Stimulated activated effector memory CD8-positive, alpha-beta T cell treated with anti-CD3 and anti-CD28 coated beads, Interleukin-12 subunit alpha, Interleukin-12 subunit beta, amount 100 ng/mL, for 72 hours (primary cell): ENCODE data around the gene ELL.

Experiments
- ATAC-seq: fragments of 150-1000 bp; cut with Tn5 transposase; 2 replicates; pipeline ENCODE4 v1.10.0; 2021
- DNase-seq, 2 donors: peaks; one replicate each; pipeline ENCODE4 v3.0.0; 2021 to 2022; ENCODE audit warnings: low spot score in 2 of 2
- H3K27ac Mint-ChIP-seq: one replicate; pipeline ENCODE4 v1.8.0; 2022; ENCODE audit warnings: mild to moderate bottlenecking, mixed read lengths
- H3K36me3 Mint-ChIP-seq: one replicate; pipeline ENCODE4 v1.8.0; 2022; ENCODE audit warnings: mild to moderate bottlenecking, mixed read lengths
- H3K4me1 Mint-ChIP-seq: one replicate; pipeline ENCODE4 v1.8.0; 2022; ENCODE audit warnings: mixed read lengths
- H3K4me3 Mint-ChIP-seq: one replicate; pipeline ENCODE4 v1.8.0; 2022; ENCODE audit warnings: mild to moderate bottlenecking, mixed read lengths
- H3K9me3 Mint-ChIP-seq: one replicate; pipeline ENCODE4 v1.8.0; 2022; ENCODE audit warnings: mixed read lengths

ELL gene

DNA sequence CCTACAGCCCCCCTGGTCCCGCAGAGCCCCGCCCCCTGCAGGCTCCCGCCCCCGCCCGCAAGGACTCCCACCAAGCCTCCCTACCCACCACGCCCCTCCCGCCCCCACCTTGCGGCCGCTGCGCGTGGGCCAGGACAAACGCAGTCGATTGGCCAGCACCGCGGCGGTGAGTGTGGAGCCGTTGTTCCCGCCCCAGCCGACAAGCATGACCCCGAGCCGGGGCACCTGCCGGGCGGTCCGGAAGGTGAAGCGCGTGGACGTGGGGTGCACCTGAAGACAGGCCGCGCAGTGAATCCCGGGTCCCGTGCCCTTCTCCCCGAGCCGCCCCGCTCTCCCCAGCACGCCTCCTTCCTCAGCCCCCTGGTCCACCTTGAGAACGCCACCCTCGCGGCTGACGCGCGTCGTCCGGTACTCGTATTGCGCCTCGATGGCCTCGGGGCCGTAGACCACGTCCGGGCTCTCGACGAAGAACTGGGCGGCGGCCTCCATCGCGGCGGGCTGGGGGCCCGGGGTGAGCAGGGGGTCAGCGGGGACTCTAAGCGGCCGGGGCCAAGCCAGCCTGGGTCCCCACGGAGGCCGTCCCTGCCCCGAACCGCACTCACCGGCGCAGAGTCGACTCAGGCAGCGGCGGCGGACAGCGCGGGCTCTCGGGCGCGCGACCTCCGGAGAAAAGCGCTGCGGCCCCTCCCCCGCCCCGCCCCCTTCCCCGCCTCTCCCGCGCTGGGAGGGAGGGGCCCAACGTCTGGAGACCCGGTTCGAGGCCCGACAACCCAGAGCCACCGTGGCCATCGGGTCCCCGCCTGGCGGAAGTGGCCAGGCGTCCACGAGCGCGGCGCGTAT, 84.2 kb downstream of the ELL start, which contains the start of gene ISYNA1:
Gene ISYNA1 (minus strand): TSS at position 643 of the 840 bp plus-strand sequence. CDS start 154 bp downstream, at position 489.
- peaks cover 57% of the 10 kb centered on the region for H3K4me1 Mint-ChIP-seq
- peak; percentile 35 for ATAC-seq
- peak in 1 of 2 donors; percentile 76 for DNase-seq

GRCh38 chr19:18436671-18437490, 85.0 kb downstream of the ELL start:
- H3K36me3 Mint-ChIP-seq: peaks cover 76% of the 10 kb centered on the region
- peak; percentile 63 to 88 for DNase-seq

More for the DNA sequence above, 84.2 kb downstream of the ELL start, which contains the start of gene ISYNA1:
- peak within 1 kb of the TSS; percentile 56 for H3K27ac Mint-ChIP-seq
- H3K4me3 Mint-ChIP-seq: peak within 1 kb of the TSS; percentile 65
- H3K36me3 Mint-ChIP-seq: peaks cover 77% of the 10 kb centered on the region
- H3K9me3 Mint-ChIP-seq: peaks cover 4% of the 10 kb centered on the region

GRCh38 chr19:18435842-18436670, 85.8 kb downstream of the ELL start:
- Mint-ChIP-seq H3K27ac (peak overlapping the region; percentile 56), H3K4me3 (peak overlapping the region; percentile 65), H3K4me1 (peaks cover 45% of the 10 kb centered on the region), H3K36me3 (peaks cover 75% of the 10 kb centered on the region), H3K9me3 (no peaks in the 10 kb centered on the region)
- DNase-seq (no peak), ATAC-seq (no peak)

More at GRCh38 chr19:18436671-18437490, 85.0 kb downstream of the ELL start:
- H3K9me3 Mint-ChIP-seq: no peaks in the 10 kb centered on the region
- peak overlapping the region; percentile 56 for H3K27ac Mint-ChIP-seq
- H3K4me1 Mint-ChIP-seq: peaks cover 52% of the 10 kb centered on the region
- peak; percentile 73 for ATAC-seq
- peak overlapping the region; percentile 65 for H3K4me3 Mint-ChIP-seq

DNA sequence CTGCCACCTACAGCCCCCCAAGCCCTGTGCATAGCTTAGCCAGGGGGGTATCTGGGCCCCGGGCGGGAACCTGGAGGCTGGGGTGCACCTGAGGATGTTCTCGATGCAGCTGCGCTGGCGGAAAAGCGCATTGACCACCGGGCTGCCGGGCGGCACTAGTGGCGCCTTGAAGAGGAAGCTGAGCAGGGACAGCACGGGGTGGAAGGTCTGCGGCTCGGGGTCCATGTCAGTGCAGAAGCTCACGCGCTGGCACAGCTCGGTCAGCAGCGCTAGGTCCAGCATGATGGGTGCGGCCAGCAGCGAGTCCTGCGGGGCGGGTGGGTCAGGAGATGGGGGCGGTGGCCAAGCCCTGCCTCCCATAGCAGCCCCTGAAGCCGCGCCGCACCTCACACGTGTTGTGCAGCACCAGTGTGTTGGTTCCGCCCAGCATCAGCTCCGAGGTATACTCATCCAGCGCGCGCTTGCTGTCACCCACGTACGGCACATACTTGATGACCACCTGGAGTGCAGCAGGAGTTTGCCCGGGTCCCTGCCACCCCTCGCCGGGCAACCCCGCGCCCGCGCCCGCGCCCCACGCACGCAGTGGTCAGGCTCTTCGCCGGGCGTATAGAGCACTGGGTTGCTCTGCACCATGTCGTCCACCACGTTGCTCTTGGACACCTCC, 86.6 kb downstream of the ELL start:
- H3K4me3 Mint-ChIP-seq: no peak overlapping the region
- H3K27ac Mint-ChIP-seq: peak overlapping the region; percentile 78
- peaks cover 42% of the 10 kb centered on the region for H3K4me1 Mint-ChIP-seq
- H3K9me3 Mint-ChIP-seq: no peaks in the 10 kb centered on the region
- DNase-seq (no peak), ATAC-seq (no peak)
- H3K36me3 Mint-ChIP-seq: peaks cover 73% of the 10 kb centered on the region

DNA sequence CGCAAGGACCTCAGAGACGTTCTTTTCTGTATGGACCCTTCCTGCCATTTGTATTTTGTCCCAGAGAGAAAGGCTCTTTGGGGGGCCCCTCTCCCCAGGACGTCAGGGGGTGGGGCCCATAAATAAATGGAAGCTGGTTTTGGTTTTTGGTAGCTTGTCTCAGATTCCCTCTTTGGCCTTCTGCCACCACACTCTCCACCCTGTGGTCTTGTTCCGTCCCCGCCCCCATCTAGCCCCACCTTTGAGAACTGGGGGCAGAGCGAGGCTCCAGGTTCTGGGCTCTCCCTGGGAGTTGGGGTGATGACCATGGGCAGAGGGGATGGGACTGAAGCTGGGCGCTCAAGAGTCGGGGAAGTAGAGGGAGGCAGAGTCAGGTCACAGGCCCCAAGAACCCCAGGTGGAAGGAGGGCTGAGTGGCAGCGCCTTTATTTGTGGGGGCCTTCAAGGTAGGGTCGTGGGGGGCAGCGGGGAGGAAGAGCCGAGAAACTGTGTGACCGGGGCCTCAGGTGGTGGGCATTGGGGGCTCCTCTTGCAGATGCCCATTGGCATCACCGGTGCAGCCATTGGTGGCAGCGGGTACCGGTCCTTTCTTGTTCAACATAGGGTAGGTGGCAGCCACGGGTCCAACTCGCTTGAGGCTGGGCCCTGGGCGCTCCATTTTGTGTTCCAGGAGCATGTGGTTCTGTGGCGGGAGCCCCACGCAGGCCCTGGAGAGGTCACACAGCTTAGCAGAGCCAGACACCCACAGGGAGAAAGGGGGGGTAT, 87.3 kb downstream of the ELL start:
- Mint-ChIP-seq H3K27ac (peak overlapping the region; percentile 78), H3K36me3 (peaks cover 67% of the 10 kb centered on the region), H3K4me1 (peaks cover 44% of the 10 kb centered on the region), H3K4me3 (peak overlapping the region; percentile 37), H3K9me3 (no peaks in the 10 kb centered on the region)
- ATAC-seq: no peak
- no peak for DNase-seq

- Mint-ChIP-seq H3K27ac (peak overlapping the region; percentile 78), H3K4me1 (peaks cover 38% of the 10 kb centered on the region), H3K9me3 (no peaks in the 10 kb centered on the region), H3K36me3 (peaks cover 60% of the 10 kb centered on the region), H3K4me3 (peak overlapping the region; percentile 37)
- DNase-seq: no peak
- no peak for ATAC-seq
Measured at GRCh38 chr19:18433735-18434398, 88.0 kb downstream of the ELL start.

GRCh38 chr19:18433015-18433691, 88.7 kb downstream of the ELL start:
- ATAC-seq (no peak), DNase-seq (no peak)
- Mint-ChIP-seq H3K27ac (no peak overlapping the region), H3K36me3 (peaks cover 53% of the 10 kb centered on the region), H3K4me3 (no peak overlapping the region), H3K9me3 (no peaks in the 10 kb centered on the region), H3K4me1 (peaks cover 34% of the 10 kb centered on the region)

DNA sequence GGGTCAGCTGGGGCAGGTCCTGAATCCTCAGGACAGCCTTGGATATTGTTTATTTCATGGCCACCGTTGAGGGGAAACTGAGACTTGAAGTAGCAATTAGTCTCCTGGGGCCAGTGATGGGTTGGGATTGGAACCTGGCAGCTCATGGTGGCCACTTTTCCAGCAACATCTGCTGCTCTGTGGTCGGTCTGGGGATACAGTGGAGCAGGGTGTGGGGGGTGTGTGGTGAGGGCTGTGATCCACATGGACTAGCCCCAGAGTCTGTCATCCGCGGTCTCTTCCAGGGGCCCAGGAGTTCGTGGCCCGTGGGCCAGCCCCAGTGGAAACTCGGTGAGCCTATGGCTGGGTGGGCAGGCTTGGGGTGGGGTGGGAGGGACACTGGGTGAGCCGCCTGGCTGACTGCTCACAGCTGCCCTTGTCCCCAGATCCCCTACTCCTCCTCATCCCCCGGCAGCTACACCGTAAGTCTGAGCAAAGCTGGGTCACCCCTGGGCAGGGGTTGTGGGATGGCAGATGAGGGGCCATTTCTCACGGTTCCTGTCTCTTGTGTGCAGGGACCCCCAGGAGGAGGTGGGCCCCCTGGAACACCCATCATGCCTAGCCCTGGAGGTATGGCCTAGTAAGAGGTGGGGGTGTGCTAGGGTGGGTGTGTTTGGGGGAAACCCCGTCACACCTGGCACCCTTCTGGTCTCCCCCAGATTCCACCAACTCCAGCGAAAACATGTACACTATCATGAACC, 89.4 kb downstream of the ELL start:
- H3K9me3 Mint-ChIP-seq: no peaks in the 10 kb centered on the region
- H3K27ac Mint-ChIP-seq: no peak overlapping the region
- peaks cover 52% of the 10 kb centered on the region for H3K36me3 Mint-ChIP-seq
- peaks cover 34% of the 10 kb centered on the region for H3K4me1 Mint-ChIP-seq
- DNase-seq: no peak
- H3K4me3 Mint-ChIP-seq: no peak overlapping the region
- no peak for ATAC-seq

DNA sequence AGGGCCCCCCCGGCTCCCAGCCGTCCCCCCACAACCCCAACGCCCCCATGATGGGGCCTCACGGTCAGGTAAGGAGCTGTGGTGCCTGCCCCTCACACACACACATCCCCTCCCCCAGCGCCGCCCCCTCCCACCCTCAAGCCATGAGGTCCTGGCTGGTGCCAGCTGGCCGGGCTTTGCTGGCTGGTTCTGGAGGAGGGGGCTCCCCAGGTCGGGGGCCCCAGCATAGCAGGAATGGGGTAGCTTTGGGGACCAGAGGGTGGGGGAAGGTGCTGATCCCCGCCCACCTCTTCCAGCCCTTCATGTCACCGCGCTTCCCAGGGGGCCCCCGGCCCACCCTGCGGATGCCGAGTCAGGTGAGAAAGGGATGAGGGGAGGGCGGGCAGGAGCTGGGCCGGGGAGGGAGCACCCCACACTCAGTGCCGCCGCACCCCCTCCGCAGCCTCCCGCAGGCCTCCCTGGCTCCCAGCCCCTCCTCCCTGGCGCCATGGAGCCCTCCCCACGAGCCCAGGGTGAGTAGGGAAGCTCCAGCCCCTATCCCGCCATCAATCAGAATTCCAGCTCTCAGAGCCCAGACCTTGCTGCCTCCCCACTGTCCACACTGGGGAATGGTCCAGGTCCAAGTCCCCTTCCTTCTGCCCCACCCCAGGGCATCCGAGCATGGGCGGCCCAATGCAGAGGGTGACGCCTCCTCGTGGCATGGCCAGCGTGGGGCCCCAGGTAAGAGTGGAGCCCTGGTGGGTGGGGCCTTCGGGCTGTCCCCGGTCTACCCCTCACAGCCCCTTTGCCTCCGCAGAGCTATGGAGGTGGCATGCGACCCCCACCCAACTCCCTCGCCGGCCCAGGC, 90.3 kb downstream of the ELL start:
- H3K36me3 Mint-ChIP-seq: peaks cover 51% of the 10 kb centered on the region
- no peak overlapping the region for H3K4me3 Mint-ChIP-seq
- ATAC-seq (no peak), DNase-seq (no peak)
- no peaks in the 10 kb centered on the region for H3K9me3 Mint-ChIP-seq
- H3K27ac Mint-ChIP-seq: no peak overlapping the region
- H3K4me1 Mint-ChIP-seq: peaks cover 38% of the 10 kb centered on the region

GRCh38 chr19:18430417-18431144, 91.3 kb downstream of the ELL start:
- no peak overlapping the region for H3K27ac Mint-ChIP-seq
- peaks cover 41% of the 10 kb centered on the region for H3K36me3 Mint-ChIP-seq
- H3K4me3 Mint-ChIP-seq: peak overlapping the region; percentile 20

GRCh38 chr19:18429717-18430416, 92.0 kb downstream of the ELL start:
- H3K9me3 Mint-ChIP-seq: no peaks in the 10 kb centered on the region
- no peak for DNase-seq
- peaks cover 34% of the 10 kb centered on the region for H3K36me3 Mint-ChIP-seq
- no peak overlapping the region for H3K27ac Mint-ChIP-seq
- ATAC-seq: no peak
- peaks cover 45% of the 10 kb centered on the region for H3K4me1 Mint-ChIP-seq
- H3K4me3 Mint-ChIP-seq: peak overlapping the region; percentile 44

More at GRCh38 chr19:18430417-18431144, 91.3 kb downstream of the ELL start:
- ATAC-seq (no peak), DNase-seq (no peak)
- H3K9me3 Mint-ChIP-seq: no peaks in the 10 kb centered on the region
- peaks cover 39% of the 10 kb centered on the region for H3K4me1 Mint-ChIP-seq
